Measurements from ENCODE around the gene KCNN1. TPM values are rescaled to one million over a fixed set of nuclear protein-coding genes. Genes with fewer than 3 reads are reported as not detected.
A peak's percentile ranks its signal among the peaks of the same experiment; 100 is the strongest.

The KCNN1 gene
- total and polyA plus RNA-seq, 2 donors: 0.27 to 1.3 TPM

- no peak overlapping the region for H3K4me3 ChIP-seq (ENCODE audit: low read length in 2 of 2)
- H3K27ac ChIP-seq (ENCODE audit: low read depth in 1 of 2, low read length in 1 of 2): no peak overlapping the region
- no peak for DNase-seq (ENCODE audit: low read depth in 6 of 9, low spot score in 9 of 9)
- H3K36me3 ChIP-seq (ENCODE audit: control insufficient read depth in 2 of 2, insufficient read depth in 2 of 2, low read length in 1 of 2): no peaks in the 10 kb centered on the region
- peaks cover 0 to 5% of the 10 kb centered on the region in 2 donors for H3K4me1 ChIP-seq (ENCODE audit: control insufficient read depth in 2 of 2, insufficient read depth in 2 of 2, low read length in 2 of 2)
- 80% methylated on average over 13 of the region's 13 CpGs for WGBS
- peaks cover 0 to 7% of the 10 kb centered on the region in 2 donors for H3K9me3 ChIP-seq (ENCODE audit: control insufficient read depth in 2 of 2, insufficient read depth in 1 of 2, low read length in 1 of 2)
- peaks cover 42 to 67% of the 10 kb centered on the region in 2 donors for H3K27me3 ChIP-seq (ENCODE audit: control insufficient read depth in 2 of 2, insufficient read depth in 1 of 2, low read length in 1 of 2)
Measured at GRCh38 chr19:17963936-17964691, 2.8 kb upstream of the KCNN1 start.

GRCh38 chr19:17965370-17966128, 1.4 kb upstream of the KCNN1 start:
- peaks cover 0 to 5% of the 10 kb centered on the region in 2 donors for H3K4me1 ChIP-seq (ENCODE audit: control insufficient read depth in 2 of 2, insufficient read depth in 2 of 2, low read length in 2 of 2)
- no peaks in the 10 kb centered on the region for H3K36me3 ChIP-seq (ENCODE audit: control insufficient read depth in 2 of 2, insufficient read depth in 2 of 2, low read length in 1 of 2)
- H3K4me3 ChIP-seq (ENCODE audit: low read length in 2 of 2): no peak overlapping the region
- no peak overlapping the region for H3K27ac ChIP-seq (ENCODE audit: low read depth in 1 of 2, low read length in 1 of 2)
- peaks cover 44 to 75% of the 10 kb centered on the region in 2 donors for H3K27me3 ChIP-seq (ENCODE audit: control insufficient read depth in 2 of 2, insufficient read depth in 1 of 2, low read length in 1 of 2)
- no peak for DNase-seq (ENCODE audit: low read depth in 6 of 9, low spot score in 9 of 9)
- peaks cover 0 to 7% of the 10 kb centered on the region in 2 donors for H3K9me3 ChIP-seq (ENCODE audit: control insufficient read depth in 2 of 2, insufficient read depth in 1 of 2, low read length in 1 of 2)
- 84% methylated on average over 11 of the region's 11 CpGs for WGBS

- Histone ChIP-seq H3K9me3 (ENCODE audit: control insufficient read depth in 2 of 2, insufficient read depth in 1 of 2, low read length in 1 of 2) (peaks cover 0 to 7% of the 10 kb centered on the region in 2 donors), H3K4me1 (ENCODE audit: control insufficient read depth in 2 of 2, insufficient read depth in 2 of 2, low read length in 2 of 2) (peaks cover 0 to 5% of the 10 kb centered on the region in 2 donors), H3K27me3 (ENCODE audit: control insufficient read depth in 2 of 2, insufficient read depth in 1 of 2, low read length in 1 of 2) (peaks cover 44 to 74% of the 10 kb centered on the region in 2 donors), H3K36me3 (ENCODE audit: control insufficient read depth in 2 of 2, insufficient read depth in 2 of 2, low read length in 1 of 2) (no peaks in the 10 kb centered on the region), H3K27ac (ENCODE audit: low read depth in 1 of 2, low read length in 1 of 2) (no peak overlapping the region), H3K4me3 (ENCODE audit: low read length in 2 of 2) (no peak overlapping the region)
- 55% methylated on average over 2 of the region's 2 CpGs for WGBS
- no peak for DNase-seq (ENCODE audit: low read depth in 6 of 9, low spot score in 9 of 9)
Measured at GRCh38 chr19:17966129-17966483, 801 bp upstream of the KCNN1 start.

- peaks cover 0 to 5% of the 10 kb centered on the region in 2 donors for H3K4me1 ChIP-seq (ENCODE audit: control insufficient read depth in 2 of 2, insufficient read depth in 2 of 2, low read length in 2 of 2)
- peak overlapping the region in 1 of 2 donors; percentile 23 for H3K4me3 ChIP-seq (ENCODE audit: low read length in 2 of 2)
- H3K27me3 ChIP-seq (ENCODE audit: control insufficient read depth in 2 of 2, insufficient read depth in 1 of 2, low read length in 1 of 2): peaks cover 44 to 64% of the 10 kb centered on the region in 2 donors
- H3K36me3 ChIP-seq (ENCODE audit: control insufficient read depth in 2 of 2, insufficient read depth in 2 of 2, low read length in 1 of 2): no peaks in the 10 kb centered on the region
- 18% methylated on average over 35 of the region's 35 CpGs for WGBS
- H3K27ac ChIP-seq (ENCODE audit: low read depth in 1 of 2, low read length in 1 of 2): no peak overlapping the region
- no peak for DNase-seq (ENCODE audit: low read depth in 6 of 9, low spot score in 9 of 9)
- H3K9me3 ChIP-seq (ENCODE audit: control insufficient read depth in 2 of 2, insufficient read depth in 1 of 2, low read length in 1 of 2): peaks cover 0 to 7% of the 10 kb centered on the region in 2 donors
Measured at GRCh38 chr19:17967257-17968051, 547 bp downstream of the KCNN1 start.

GRCh38 chr19:17968362-17968761, 1.5 kb downstream of the KCNN1 start:
- H3K4me3 ChIP-seq (ENCODE audit: low read length in 2 of 2): no peak overlapping the region
- H3K27ac ChIP-seq (ENCODE audit: low read depth in 1 of 2, low read length in 1 of 2): no peak overlapping the region
- no peak for DNase-seq (ENCODE audit: low read depth in 6 of 9, low spot score in 9 of 9)
- peaks cover 0 to 7% of the 10 kb centered on the region in 2 donors for H3K9me3 ChIP-seq (ENCODE audit: control insufficient read depth in 2 of 2, insufficient read depth in 1 of 2, low read length in 1 of 2)
- H3K4me1 ChIP-seq (ENCODE audit: control insufficient read depth in 2 of 2, insufficient read depth in 2 of 2, low read length in 2 of 2): peaks cover 0 to 5% of the 10 kb centered on the region in 2 donors
- no peaks in the 10 kb centered on the region for H3K36me3 ChIP-seq (ENCODE audit: control insufficient read depth in 2 of 2, insufficient read depth in 2 of 2, low read length in 1 of 2)
- WGBS: 91% methylated on average over 4 of the region's 4 CpGs
- H3K27me3 ChIP-seq (ENCODE audit: control insufficient read depth in 2 of 2, insufficient read depth in 1 of 2, low read length in 1 of 2): peaks cover 44 to 63% of the 10 kb centered on the region in 2 donors

- Histone ChIP-seq H3K9me3 (ENCODE audit: control insufficient read depth in 2 of 2, insufficient read depth in 1 of 2, low read length in 1 of 2) (peaks cover 0 to 7% of the 10 kb centered on the region in 2 donors), H3K4me3 (ENCODE audit: low read length in 2 of 2) (no peak overlapping the region), H3K27ac (ENCODE audit: low read depth in 1 of 2, low read length in 1 of 2) (no peak overlapping the region), H3K4me1 (ENCODE audit: control insufficient read depth in 2 of 2, insufficient read depth in 2 of 2, low read length in 2 of 2) (peaks cover 0 to 5% of the 10 kb centered on the region in 2 donors), H3K27me3 (ENCODE audit: control insufficient read depth in 2 of 2, insufficient read depth in 1 of 2, low read length in 1 of 2) (peaks cover 44 to 56% of the 10 kb centered on the region in 2 donors), H3K36me3 (ENCODE audit: control insufficient read depth in 2 of 2, insufficient read depth in 2 of 2, low read length in 1 of 2) (no peaks in the 10 kb centered on the region)
- 90% methylated on average over 19 of the region's 19 CpGs for WGBS
- DNase-seq (ENCODE audit: low read depth in 6 of 9, low spot score in 9 of 9): no peak
Measured at GRCh38 chr19:17969096-17969792, 2.3 kb downstream of the KCNN1 start.

- Histone ChIP-seq H3K4me3 (ENCODE audit: low read length in 2 of 2) (no peak overlapping the region), H3K27me3 (ENCODE audit: control insufficient read depth in 2 of 2, insufficient read depth in 1 of 2, low read length in 1 of 2) (peaks cover 18 to 28% of the 10 kb centered on the region in 2 donors), H3K27ac (ENCODE audit: low read depth in 1 of 2, low read length in 1 of 2) (no peak overlapping the region), H3K4me1 (ENCODE audit: control insufficient read depth in 2 of 2, insufficient read depth in 2 of 2, low read length in 2 of 2) (peaks cover 0 to 3% of the 10 kb centered on the region in 2 donors), H3K9me3 (ENCODE audit: control insufficient read depth in 2 of 2, insufficient read depth in 1 of 2, low read length in 1 of 2) (no peaks in the 10 kb centered on the region), H3K36me3 (ENCODE audit: control insufficient read depth in 2 of 2, insufficient read depth in 2 of 2, low read length in 1 of 2) (no peaks in the 10 kb centered on the region)
- WGBS: 81% methylated on average over 1 of the region's 1 CpG
- DNase-seq (ENCODE audit: low read depth in 6 of 9, low spot score in 9 of 9): no peak
Measured at GRCh38 chr19:17972230-17972629, 5.3 kb downstream of the KCNN1 start.

GRCh38 chr19:17973759-17974158, 6.9 kb downstream of the KCNN1 start:
- peaks cover 4 to 14% of the 10 kb centered on the region in 2 donors for H3K27me3 ChIP-seq (ENCODE audit: control insufficient read depth in 2 of 2, insufficient read depth in 1 of 2, low read length in 1 of 2)
- H3K4me1 ChIP-seq (ENCODE audit: control insufficient read depth in 2 of 2, insufficient read depth in 2 of 2, low read length in 2 of 2): no peaks in the 10 kb centered on the region
- no peak overlapping the region for H3K27ac ChIP-seq (ENCODE audit: low read depth in 1 of 2, low read length in 1 of 2)
- WGBS: 97% methylated on average over 23 of the region's 23 CpGs
- H3K36me3 ChIP-seq (ENCODE audit: control insufficient read depth in 2 of 2, insufficient read depth in 2 of 2, low read length in 1 of 2): no peaks in the 10 kb centered on the region
- no peak for DNase-seq (ENCODE audit: low read depth in 6 of 9, low spot score in 9 of 9)
- no peaks in the 10 kb centered on the region for H3K9me3 ChIP-seq (ENCODE audit: control insufficient read depth in 2 of 2, insufficient read depth in 1 of 2, low read length in 1 of 2)
- no peak overlapping the region for H3K4me3 ChIP-seq (ENCODE audit: low read length in 2 of 2)

Measured in thymus (tissue), 11 donors.